RWPE1 (cell line): ENCODE data around the gene LAMP5.

ENCODE experiments used
- CTCF ChIA-PET: fragments of 350-600 bp; sonication (Branson Sonifier 250); formaldehyde crosslinking; extraction: SDS; loops from one replicate; lab custom pipeline; 2021; lab: Yijun Ruan, JAX
- POLR2A ChIA-PET: fragments of 400-600 bp; formaldehyde crosslinking; extraction: SDS; loops from one replicate; lab custom pipeline; 2020; ENCODE audit warnings: antibody characterized with exemption; ENCODE audit not compliant: low non-redundant PET; lab: Yijun Ruan, JAX
- DNase-seq: peaks from one replicate; pipeline ENCODE4 v3.0.0; 2012; ENCODE audit warnings: low spot score
- H3K27ac ChIP-seq: fragments of 450-650 bp; 2 replicates; pipeline ENCODE4 v1.5.1; 2017
- CTCF ChIP-seq: fragments of 450-650 bp; conservative IDR thresholded peaks from 2 replicates; pipeline ENCODE4 v1.5.1; 2017; ENCODE audit warnings: low read depth, mild to moderate bottlenecking

LAMP5 gene, protein sequence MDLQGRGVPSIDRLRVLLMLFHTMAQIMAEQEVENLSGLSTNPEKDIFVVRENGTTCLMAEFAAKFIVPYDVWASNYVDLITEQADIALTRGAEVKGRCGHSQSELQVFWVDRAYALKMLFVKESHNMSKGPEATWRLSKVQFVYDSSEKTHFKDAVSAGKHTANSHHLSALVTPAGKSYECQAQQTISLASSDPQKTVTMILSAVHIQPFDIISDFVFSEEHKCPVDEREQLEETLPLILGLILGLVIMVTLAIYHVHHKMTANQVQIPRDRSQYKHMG

GRCh38 chr20:9514461-9515213, at the start of gene LAMP5:
Gene LAMP5, plus strand, starts transcription at chr20:9514590. Its CDS starts 263 bp downstream, at chr20:9514853.
- CTCF ChIA-PET = no interaction called here
- POLR2A ChIA-PET = no interaction called here
- TF ChIP-seq CTCF = no peak

GRCh38 chr20:9467995-9468394, 46.4 kb upstream of the LAMP5 start:
- ChIA-PET CTCF (interaction anchor here (0.6 kb wide), 2 partner anchors 474 to 747 kb away, joined by 3 read pairs; no protein-coding TSS in a partner anchor), POLR2A (no interaction called here)
- peak; percentile 25; the same call in 1 of the 2 replicates for TF ChIP-seq CTCF
- no peak for DNase-seq
- H3K27ac ChIP-seq = no peak overlapping the region

More at GRCh38 chr20:9514461-9515213, at the start of gene LAMP5:
- DNase-seq = no peak
- H3K27ac ChIP-seq = no peak within 1 kb of the TSS

DNA sequence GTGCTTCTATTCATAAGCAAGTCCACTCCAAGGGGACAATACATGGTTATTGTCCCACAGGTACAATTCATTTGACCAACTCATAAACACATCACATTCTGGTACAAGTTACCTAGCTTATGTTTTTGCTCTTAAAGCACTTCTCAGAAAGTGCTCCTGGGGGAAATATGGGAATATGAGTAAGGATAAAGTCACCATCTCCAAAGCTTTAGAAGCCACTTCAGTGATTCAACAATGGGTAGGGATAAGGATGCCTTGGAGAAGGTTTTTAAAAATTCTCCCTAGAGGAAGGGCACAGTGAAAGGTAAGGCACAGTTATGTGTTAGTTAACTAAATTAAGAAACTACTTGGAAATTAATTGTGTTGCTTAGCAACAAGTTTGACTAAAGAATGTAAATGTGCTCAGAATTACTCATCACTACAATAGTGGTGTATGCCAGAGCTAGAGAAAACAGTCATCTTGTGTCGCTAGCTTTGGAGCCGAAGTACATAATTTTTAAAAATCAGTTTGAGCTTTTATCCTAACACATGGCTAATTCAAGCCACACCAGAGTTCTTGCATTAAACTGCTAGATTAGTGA, 39.5 kb upstream of the LAMP5 start:
- DNase-seq = no peak
- no peak overlapping the region for H3K27ac ChIP-seq
- ChIA-PET CTCF (no interaction called here), POLR2A (no interaction called here)
- no peak for TF ChIP-seq CTCF

- ChIA-PET POLR2A (no interaction called here), CTCF (no interaction called here)
- H3K27ac ChIP-seq = no peak overlapping the region
- no peak for TF ChIP-seq CTCF
- no peak for DNase-seq
Observed at GRCh38 chr20:9475456-9475855, 38.9 kb upstream of the LAMP5 start.

DNA sequence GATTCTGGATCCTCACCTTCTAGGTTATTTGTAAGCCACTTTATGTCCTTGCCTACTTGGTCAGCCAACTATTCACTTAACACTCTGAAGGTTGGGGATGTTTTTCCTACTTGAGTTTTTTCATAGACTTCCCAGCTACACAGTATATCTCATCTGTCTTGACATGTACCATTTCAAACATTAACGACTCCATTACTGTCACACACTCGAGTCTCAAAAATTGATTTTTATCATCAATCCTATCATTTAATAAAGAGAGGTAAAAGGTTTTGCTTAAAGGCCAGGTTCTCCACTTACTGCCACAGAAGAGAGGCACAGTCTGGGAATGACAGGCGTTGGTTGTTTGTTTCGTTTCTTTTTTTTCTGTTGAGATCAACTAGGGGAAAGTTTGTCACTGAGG, 38.2 kb upstream of the LAMP5 start:
- ChIA-PET CTCF (no interaction called here), POLR2A (no interaction called here)
- TF ChIP-seq CTCF = no peak
- no peak overlapping the region for H3K27ac ChIP-seq
- no peak for DNase-seq

DNA sequence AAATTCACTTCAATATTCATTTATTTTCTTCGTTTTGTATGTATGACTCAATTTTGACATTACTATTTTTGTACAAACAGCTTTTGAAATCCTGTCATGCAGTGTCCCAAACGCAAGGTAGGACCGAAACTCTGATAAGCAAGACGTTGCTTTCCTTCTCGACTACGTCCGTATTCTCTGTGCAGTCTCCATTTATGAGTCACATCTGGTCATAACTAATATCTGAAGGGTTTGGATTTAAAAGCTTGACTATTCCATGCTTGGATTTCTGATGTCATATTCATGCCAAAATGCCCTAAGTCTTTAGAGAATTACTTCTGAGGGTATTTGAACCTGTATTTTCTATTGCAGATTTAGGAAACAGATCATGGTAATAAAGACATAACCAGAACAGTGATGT, 37.8 kb upstream of the LAMP5 start:
- no peak overlapping the region for H3K27ac ChIP-seq
- ChIA-PET CTCF (no interaction called here), POLR2A (no interaction called here)
- no peak for TF ChIP-seq CTCF
- DNase-seq = no peak
